MCF 10A (cell line): ENCODE results near the gene CENPB. TPM values are rescaled to one million over a fixed set of nuclear protein-coding genes. Genes with fewer than 3 reads are reported as not detected.

ENCODE experiments used
- BruUV-seq: library from RNA; stranded (reverse); fragments of 400-500 nt; replicated peaks from 2 replicates; lab custom pipeline; 2021; lab: Mats Ljungman, UMichigan
- CTCF ChIA-PET: fragments of 300-600 bp; sonication (Branson Sonifier 250); formaldehyde crosslinking; extraction: SDS; loops from one replicate; lab custom pipeline; 2021; ENCODE audit warnings: antibody characterized with exemption, inconsistent platforms; lab: Yijun Ruan, JAX
- POLR2A ChIA-PET: fragments of 300-600, 350-650 bp; sonication (Branson Sonifier 250); formaldehyde crosslinking; extraction: SDS; loops from one replicate; lab custom pipeline; 2020; ENCODE audit warnings: antibody characterized with exemption, inconsistent platforms; lab: Yijun Ruan, JAX
- DNase-seq: peaks from one replicate; pipeline ENCODE4 v3.0.0-alpha.2; 2018; ENCODE audit not compliant: unreplicated experiment
- H3K27ac Mint-ChIP-seq: one replicate; pipeline ENCODE4 v1.8.0; 2022; ENCODE audit warnings: mild to moderate bottlenecking, low read depth, mixed read lengths; ENCODE audit not compliant: unreplicated experiment
- H3K27me3 Mint-ChIP-seq: one replicate; pipeline ENCODE4 v1.8.0; 2022; ENCODE audit warnings: mixed read lengths; ENCODE audit not compliant: insufficient read depth, unreplicated experiment
- H3K36me3 Mint-ChIP-seq: one replicate; pipeline ENCODE4 v1.8.0; 2022; ENCODE audit warnings: mild to moderate bottlenecking, moderate library complexity, mixed read lengths; ENCODE audit not compliant: insufficient read depth, unreplicated experiment
- H3K4me1 Mint-ChIP-seq: one replicate; pipeline ENCODE4 v1.8.0; 2022; ENCODE audit warnings: mixed read lengths; ENCODE audit not compliant: insufficient read depth, unreplicated experiment
- H3K4me3 Mint-ChIP-seq: one replicate; pipeline ENCODE4 v1.8.0; 2022; ENCODE audit warnings: mild to moderate bottlenecking, moderate library complexity, mixed read lengths; ENCODE audit not compliant: unreplicated experiment
- H3K9me3 Mint-ChIP-seq: one replicate; pipeline ENCODE4 v1.8.0; 2022; ENCODE audit warnings: mixed read lengths; ENCODE audit not compliant: unreplicated experiment
- intact Hi-C: fragments of 100-400 bp; cut with micrococcal nuclease; formaldehyde crosslinking; loops from 2 replicates; pipeline ENCODE4 v1.14.1; 2022
- total RNA-seq: library from RNA; stranded (reverse); gene quantifications from 2 replicates; pipeline ENCODE4 v1.2.3, GENCODE V29; 2022
- TF ChIP-seq, protein P1 (sequence below): fragments of 200-600 bp; IDR thresholded peaks from one replicate; pipeline ENCODE4 v1.8.0; 2022; ENCODE audit warnings: antibody characterized with exemption, mild to moderate bottlenecking; ENCODE audit not compliant: unreplicated experiment

CENPB gene
- total RNA-seq, 1 experiment from 2014 or later: 54.8 TPM

DNA sequence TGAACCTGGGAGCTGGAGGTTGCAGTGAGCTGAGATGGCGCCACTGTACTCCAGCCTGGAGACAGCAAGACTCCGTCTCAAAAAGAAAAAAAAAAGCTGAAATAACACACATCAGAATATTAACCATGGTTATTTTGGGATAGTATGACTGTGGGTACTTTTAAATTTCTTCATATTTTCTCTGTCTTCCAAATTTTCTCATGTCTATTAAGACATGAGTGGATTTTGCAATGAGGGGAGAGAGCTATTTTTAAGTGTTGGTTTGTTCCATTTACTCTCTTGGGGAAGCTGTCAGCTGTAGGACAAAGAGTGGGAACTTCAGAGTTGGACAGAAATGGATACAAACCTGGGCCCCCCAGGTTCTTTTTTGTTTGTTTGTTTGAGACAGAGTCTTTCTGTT is 29.3 kb downstream of the CENPB start:
- no peak for DNase-seq
- peaks cover 26% of the 10 kb centered on the region for H3K36me3 Mint-ChIP-seq
- H3K9me3 Mint-ChIP-seq: no peaks in the 10 kb centered on the region
- no TSS peak for BruUV-seq
- no peak overlapping the region for H3K27ac Mint-ChIP-seq
- CTCF ChIA-PET: interaction anchor here (0.5 to 5.7 kb wide), 11 partner anchors 7 to 328 kb away, joined by 3 to 65 read pairs (median 3); partner anchors contain the start of genes ADISSP and SIGLEC1
- H3K4me1 Mint-ChIP-seq: no peaks in the 10 kb centered on the region
- intact Hi-C loops: no loop called here
- TF ChIP-seq, protein P1, sequence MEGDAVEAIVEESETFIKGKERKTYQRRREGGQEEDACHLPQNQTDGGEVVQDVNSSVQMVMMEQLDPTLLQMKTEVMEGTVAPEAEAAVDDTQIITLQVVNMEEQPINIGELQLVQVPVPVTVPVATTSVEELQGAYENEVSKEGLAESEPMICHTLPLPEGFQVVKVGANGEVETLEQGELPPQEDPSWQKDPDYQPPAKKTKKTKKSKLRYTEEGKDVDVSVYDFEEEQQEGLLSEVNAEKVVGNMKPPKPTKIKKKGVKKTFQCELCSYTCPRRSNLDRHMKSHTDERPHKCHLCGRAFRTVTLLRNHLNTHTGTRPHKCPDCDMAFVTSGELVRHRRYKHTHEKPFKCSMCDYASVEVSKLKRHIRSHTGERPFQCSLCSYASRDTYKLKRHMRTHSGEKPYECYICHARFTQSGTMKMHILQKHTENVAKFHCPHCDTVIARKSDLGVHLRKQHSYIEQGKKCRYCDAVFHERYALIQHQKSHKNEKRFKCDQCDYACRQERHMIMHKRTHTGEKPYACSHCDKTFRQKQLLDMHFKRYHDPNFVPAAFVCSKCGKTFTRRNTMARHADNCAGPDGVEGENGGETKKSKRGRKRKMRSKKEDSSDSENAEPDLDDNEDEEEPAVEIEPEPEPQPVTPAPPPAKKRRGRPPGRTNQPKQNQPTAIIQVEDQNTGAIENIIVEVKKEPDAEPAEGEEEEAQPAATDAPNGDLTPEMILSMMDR: no peak
- POLR2A ChIA-PET: interaction anchor here (0.6 to 2.2 kb wide), 4 partner anchors 11 to 103 kb away, joined by 3 to 9 read pairs (median 4); partner anchors contain the start of gene ADISSP
- no peaks in the 10 kb centered on the region for H3K27me3 Mint-ChIP-seq
- H3K4me3 Mint-ChIP-seq: no peak overlapping the region

DNA sequence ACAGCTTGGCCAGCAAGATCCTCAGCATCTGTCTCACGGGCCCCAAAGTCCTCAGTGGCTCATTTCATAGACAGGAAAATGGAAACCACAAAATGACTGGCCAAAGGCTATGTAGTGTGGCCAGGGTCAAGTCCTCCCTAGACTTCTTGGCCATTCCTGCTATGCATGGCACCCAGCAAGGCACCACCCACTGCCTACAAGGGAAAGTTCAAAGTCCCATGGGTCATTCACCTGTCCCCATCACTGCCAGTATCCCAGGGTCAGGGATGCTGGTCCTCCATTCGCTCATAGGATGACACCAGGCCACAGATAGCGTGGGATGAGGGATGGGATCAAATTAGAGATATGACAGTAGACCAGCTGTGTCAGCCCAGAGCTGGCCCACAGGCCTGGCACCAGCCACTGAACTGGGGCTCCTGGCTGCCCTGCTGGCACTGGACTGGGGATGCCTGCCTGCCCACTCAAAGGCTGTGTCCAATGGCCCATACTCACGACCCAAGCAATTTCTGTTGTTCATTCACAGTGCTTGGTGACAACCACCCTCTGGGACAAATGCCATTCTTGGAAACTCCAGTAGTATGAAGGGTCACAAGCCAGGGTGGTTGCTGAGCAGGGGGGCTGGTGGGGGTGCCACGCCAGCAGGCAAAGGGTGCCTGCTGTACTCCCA is 30.6 kb downstream of the CENPB start:
- TF ChIP-seq, protein P1: no peak
- Mint-ChIP-seq H3K27me3 (no peaks in the 10 kb centered on the region), H3K9me3 (no peaks in the 10 kb centered on the region), H3K4me1 (no peaks in the 10 kb centered on the region), H3K27ac (no peak overlapping the region), H3K4me3 (no peak overlapping the region), H3K36me3 (peaks cover 25% of the 10 kb centered on the region)
- no TSS peak for BruUV-seq
- ChIA-PET CTCF (interaction anchor here (1.0 to 5.7 kb wide), 6 partner anchors 8 to 65 kb away, joined by 3 to 65 read pairs (median 6); partner anchors contain the start of genes ADISSP and AP5S1), POLR2A (interaction anchor here (2.2 kb wide), 1 partner anchor 12 kb away, joined by 9 read pairs; the partner anchor contains the start of gene ADISSP)
- no peak for DNase-seq
- intact Hi-C loops: no loop called here

DNA sequence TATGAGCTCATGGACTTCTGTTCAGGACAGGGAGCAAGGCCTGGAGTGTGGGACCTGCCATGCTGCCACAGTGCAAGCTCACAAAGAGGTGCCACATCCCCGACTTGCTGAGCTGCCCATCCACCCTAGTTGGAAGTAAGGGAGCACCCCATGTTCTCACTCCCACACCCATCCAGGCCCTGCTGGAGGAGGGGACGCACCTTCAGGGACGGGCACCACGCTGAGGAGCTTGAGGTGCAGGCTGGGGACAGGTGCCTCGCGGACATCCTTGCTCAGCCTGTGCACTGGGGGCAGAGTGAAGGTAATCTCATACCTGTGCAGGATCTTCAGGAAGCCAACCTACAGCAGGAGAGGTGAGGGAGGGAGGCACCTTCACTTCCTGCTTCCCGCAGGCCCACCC is 31.3 kb downstream of the CENPB start:
- H3K9me3 Mint-ChIP-seq: no peaks in the 10 kb centered on the region
- no peaks in the 10 kb centered on the region for H3K27me3 Mint-ChIP-seq
- BruUV-seq: no TSS peak
- TF ChIP-seq, protein P1: no peak
- intact Hi-C loops: no loop called here
- ChIA-PET CTCF (interaction anchor here (1.2 to 5.7 kb wide), 2 partner anchors 9 to 11 kb away, joined by 3 to 65 read pairs; partner anchors contain the start of gene ADISSP), POLR2A (no interaction called here)
- DNase-seq: no peak
- no peak overlapping the region for H3K4me3 Mint-ChIP-seq
- no peak overlapping the region for H3K27ac Mint-ChIP-seq
- H3K4me1 Mint-ChIP-seq: no peaks in the 10 kb centered on the region
- H3K36me3 Mint-ChIP-seq: peaks cover 20% of the 10 kb centered on the region

DNA sequence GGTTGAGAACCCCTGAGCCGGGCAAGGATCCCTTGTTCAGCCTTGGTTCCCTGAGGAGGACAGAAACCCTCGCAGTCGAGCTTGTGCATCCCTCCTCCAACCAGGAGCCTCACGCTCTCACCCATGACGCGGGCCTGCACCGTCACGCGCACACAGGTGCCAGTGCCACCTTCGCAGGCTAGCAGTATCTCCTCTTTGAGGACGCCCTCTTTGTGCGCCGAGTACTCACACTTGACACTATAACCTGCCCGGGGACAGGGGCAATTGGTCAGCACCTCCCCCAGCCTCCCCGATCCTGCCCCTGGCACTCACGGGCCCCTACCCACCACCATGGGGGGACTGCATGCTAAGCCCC is 32.3 kb downstream of the CENPB start:
- BruUV-seq: no TSS peak
- DNase-seq: no peak
- no peak overlapping the region for H3K27ac Mint-ChIP-seq
- TF ChIP-seq, protein P1: no peak
- intact Hi-C loops: no loop called here
- ChIA-PET POLR2A (interaction anchor here (1.5 to 1.8 kb wide), 2 partner anchors 10 to 13 kb away, joined by 5 to 6 read pairs; partner anchors contain the start of gene ADISSP), CTCF (interaction anchor here (0.7 to 5.7 kb wide), 8 partner anchors 12 to 99 kb away, joined by 3 to 65 read pairs (median 4); partner anchors contain the start of gene ADISSP)
- no peaks in the 10 kb centered on the region for H3K27me3 Mint-ChIP-seq
- H3K36me3 Mint-ChIP-seq: peaks cover 20% of the 10 kb centered on the region
- H3K4me3 Mint-ChIP-seq: no peak overlapping the region
- H3K4me1 Mint-ChIP-seq: no peaks in the 10 kb centered on the region
- no peaks in the 10 kb centered on the region for H3K9me3 Mint-ChIP-seq
